GM12872 (cell line): ENCODE measurements around the gene FRMD4A.

Source experiments
- TF ChIP-seq, protein P1 (sequence below): IDR thresholded peaks from 3 replicates; pipeline ENCODE4 v1.5.1; 2011; ENCODE audit warnings: low read depth, mild to moderate bottlenecking, low read length, moderate library complexity; ENCODE audit not compliant: insufficient read depth

The FRMD4A gene

DNA sequence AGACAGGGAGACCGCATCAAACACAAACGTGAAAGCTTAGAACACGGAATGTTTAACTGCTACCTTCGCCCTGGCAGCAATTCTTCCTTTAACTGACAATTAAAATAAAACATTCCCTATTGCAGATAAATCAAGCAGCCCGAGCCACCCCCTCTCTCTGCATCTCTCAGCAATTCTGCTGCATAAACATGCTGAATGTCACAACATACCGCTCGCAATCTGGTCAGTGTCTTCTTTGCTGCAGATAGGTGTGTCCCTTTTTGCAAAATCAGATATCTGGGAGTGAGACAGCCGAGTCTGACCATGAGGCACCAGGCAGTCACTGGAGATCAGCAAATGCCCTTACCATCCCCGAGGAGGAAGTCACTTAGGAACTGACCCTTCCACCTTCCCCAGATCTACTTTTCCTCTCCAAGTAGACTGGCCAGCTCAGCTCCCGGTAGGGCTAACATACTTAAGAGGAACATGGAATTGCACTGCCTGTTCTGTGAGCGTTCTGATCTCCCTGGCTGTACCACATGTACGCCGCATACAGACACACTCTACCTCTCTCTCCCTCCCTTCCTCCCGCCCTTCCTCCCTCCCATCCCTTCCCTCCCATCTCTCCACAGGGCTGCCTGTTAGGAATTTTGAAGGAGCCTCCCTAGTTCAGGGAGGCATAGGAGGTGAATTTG lies at the start of gene FRMD4A:
TSS of gene FRMD4A (minus strand) at position 537 of the 674 bp plus-strand sequence.
- TF ChIP-seq, protein P1, sequence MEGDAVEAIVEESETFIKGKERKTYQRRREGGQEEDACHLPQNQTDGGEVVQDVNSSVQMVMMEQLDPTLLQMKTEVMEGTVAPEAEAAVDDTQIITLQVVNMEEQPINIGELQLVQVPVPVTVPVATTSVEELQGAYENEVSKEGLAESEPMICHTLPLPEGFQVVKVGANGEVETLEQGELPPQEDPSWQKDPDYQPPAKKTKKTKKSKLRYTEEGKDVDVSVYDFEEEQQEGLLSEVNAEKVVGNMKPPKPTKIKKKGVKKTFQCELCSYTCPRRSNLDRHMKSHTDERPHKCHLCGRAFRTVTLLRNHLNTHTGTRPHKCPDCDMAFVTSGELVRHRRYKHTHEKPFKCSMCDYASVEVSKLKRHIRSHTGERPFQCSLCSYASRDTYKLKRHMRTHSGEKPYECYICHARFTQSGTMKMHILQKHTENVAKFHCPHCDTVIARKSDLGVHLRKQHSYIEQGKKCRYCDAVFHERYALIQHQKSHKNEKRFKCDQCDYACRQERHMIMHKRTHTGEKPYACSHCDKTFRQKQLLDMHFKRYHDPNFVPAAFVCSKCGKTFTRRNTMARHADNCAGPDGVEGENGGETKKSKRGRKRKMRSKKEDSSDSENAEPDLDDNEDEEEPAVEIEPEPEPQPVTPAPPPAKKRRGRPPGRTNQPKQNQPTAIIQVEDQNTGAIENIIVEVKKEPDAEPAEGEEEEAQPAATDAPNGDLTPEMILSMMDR, result no peak

DNA sequence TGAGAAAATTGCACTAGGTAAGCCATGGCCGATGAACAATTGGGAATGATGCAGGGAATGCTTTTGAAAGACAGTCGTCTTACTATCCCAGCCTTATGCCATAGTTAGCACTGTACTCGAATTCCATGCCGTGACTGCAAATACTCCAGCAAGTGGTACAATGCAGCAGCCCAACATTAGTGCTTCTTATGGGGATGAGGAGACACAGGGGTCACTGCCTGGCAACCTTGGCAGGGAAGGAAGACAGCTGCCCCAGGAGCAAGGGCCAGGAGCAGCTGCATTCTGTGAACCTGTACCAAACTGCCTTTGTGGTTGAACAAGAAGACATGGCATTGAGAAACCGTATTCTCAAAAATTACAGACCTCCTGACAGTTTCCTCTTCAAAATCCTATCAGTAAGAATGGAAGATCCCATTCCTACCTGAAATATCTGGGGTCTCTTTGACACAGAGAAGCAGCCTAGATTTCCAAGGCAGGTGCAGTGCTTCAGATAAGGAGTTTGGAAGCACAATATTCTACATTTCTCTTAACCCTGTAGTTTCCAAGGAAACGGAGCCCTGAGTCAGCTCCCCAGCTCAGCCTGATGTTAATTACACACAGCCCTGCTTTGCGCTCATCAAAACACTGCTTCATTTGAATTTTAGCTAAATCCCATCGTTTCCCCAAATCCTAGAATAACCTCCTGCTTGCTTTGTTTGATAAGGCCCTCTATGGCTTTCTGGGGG lies 49.0 kb upstream of the FRMD4A start:
- TF ChIP-seq, protein P1, result no peak

DNA sequence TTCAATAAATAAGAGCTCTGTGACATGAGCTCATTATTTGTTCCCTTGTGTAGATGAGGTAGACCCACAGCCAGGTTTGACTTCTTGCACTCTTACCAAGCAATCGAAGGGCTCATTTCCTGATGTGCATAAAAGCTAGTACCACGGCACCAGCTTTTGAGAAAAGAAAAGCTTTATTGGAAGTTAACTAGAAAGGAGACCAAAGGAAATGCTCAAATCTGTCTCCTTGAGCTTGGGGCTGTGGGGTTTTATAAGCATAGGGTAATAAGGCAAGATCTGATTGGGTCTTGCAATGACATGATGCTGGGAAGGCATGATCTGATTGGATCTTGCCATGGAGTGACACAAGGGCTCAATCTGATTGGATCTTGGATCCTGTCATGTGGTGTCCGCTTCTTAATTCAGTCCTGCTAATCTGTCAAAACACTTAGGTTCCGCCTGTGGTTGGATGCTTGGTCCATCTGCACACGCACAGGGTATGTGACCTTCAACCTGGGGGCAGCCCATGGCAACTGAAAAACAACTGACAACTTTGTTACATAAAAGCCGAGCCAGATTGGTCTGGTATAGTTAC lies 47.8 kb upstream of the FRMD4A start:
- TF ChIP-seq, protein P1, result no peak

DNA sequence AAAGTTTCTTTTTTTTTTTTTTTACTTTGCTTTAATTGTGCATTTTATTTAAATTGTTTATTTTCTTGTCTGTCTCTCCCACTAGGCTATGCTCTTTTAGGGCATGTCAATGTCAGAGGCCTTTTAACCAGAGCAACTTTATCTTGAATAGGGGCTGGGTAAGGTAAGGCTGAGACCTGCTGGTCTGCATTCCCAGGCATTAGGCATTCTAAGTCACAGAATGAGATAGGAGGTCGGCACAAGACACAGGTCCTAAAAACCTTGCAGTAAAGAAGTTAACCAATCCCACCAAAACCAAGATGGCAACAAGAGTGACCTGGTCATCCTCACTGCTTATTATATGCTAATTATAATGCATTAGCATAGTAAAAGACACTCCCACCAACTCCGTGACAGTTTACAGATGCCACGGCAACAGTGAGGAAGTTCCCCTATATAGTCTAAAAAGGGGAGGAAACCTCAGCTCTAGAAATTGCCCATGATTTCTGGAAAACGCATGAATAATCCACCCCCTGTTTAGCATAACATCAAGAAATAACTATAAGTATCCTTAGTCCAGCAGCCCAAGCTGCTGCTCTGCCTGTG lies 47.0 kb upstream of the FRMD4A start:
- TF ChIP-seq, protein P1, result no peak

DNA sequence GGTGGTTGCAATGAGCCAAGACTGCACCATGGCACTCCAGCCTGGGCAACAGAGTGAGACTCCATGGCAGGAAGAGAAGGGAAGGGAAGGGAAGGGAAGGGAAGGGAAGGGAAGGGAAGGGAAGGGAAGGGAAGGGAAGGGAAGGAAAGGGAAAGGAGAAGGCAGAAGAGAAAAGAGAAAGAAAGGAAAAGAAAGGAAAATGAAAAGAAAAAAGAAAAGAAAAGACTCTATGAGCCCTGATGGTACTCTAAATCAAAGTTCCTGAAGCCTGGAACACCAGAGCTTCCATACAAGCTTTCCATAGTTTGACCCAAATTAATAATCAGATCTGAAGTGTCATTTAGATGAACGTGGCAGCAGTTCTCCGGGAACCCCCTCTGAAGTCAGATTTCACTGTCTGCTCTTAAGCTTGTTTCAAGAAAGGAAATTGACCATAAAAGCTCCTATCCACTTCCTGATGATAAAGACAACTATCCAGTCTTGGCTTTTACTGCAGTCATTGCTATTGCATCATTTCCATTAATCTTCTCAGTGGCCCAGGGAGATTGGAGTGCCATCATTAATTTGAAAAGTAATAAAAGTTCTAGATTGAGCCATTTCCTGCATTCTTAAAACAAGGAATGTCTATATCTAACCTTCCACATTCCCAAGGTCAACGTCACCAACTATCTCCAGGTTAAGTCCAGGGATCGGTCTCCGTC lies 44.2 kb upstream of the FRMD4A start:
- TF ChIP-seq, protein P1, result no peak

DNA sequence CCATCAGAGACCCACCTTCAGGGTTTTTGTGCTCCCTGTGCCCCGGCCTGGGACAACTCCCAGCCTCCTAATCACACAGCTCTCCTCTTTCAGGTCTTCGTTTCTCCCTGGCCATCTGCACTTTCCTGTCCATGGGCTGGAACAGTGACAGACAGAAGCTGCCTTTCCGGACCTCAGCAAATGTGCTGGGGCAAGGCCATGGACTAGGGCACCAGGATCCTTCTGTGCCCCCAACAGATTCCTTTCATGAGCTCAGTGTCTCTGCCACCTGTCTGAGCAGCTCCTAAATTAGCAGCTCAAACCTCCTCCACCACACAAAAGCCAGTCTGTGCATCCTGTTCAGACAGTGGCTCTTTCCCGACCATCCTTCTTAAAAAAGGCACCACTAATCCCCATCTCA lies 41.9 kb upstream of the FRMD4A start:
- TF ChIP-seq, protein P1, result no peak

DNA sequence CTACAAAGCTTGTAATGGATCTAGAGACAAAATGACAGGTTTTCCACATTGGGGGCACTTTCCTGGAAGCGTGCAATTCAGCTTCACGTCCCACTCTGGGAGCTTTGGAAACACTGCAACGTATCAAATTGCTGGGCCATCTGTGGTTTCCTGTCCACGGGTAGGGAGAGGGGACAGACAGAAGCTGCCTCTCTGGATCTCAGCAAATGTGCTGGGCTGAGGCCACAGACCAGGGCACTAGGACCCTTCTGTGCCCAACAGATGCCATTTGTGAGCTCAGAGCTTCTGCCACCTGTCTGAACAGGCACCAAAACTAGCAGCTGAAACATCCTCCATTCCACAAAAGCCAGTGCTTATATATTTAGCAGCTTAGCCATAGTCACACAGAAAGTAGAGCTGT lies 40.9 kb upstream of the FRMD4A start:
- TF ChIP-seq, protein P1, result no peak
